ENCODE results near the gene KAT8. TPM values are rescaled to one million over a fixed set of nuclear protein-coding genes. Genes with fewer than 3 reads are reported as not detected.
A peak's percentile ranks its signal among the peaks of the same experiment; 100 is the strongest.

KAT8 gene
- total and polyA plus RNA-seq, 10 of the 15 experiments (the other 5 are each of a cell fraction or from before 2014, with no cell fraction given): 5.5 to 55.8 (median 39.6) TPM

GRCh38 chr16:31073970-31074813 lies 43.3 kb upstream of the KAT8 start, which contains the start of the genes ZNF646 and ZNF668 (continued):
- TF ChIP-seq PBX3 (IDR thresholded peaks at IDR 0.05; ENCODE audit: insufficient replicate concordance, low read depth, low read length) (no peak), CEBPB (IDR thresholded peaks at IDR 0.05; ENCODE audit: borderline replicate concordance in 1 of 2, low read depth in 2 of 2, low read length in 2 of 2) (no peak), YBX1 (IDR thresholded peaks at IDR 0.05) (no peak), DPF2 (IDR thresholded peaks at IDR 0.05) (0 out of 2 replicates have a peak, but pooled peaks have one; percentile 19), FOXM1 (IDR thresholded peaks at IDR 0.05; ENCODE audit: low read depth, low read length) (no peak), SUZ12 (IDR thresholded peaks at IDR 0.05; ENCODE audit: unreplicated experiment) (no peak), GABPA (IDR thresholded peaks at IDR 0.05; ENCODE audit: low read depth) (peak; percentile 100), SREBF1 (IDR thresholded peaks at IDR 0.05; ENCODE audit: low read length) (peak; percentile 69), PAX5 (IDR thresholded peaks at IDR 0.05; ENCODE audit: borderline replicate concordance, low read depth, low read length) (peak; percentile 49; the same call in 1 of the 2 replicates), NBN (IDR thresholded peaks at IDR 0.05) (peak; percentile 87), STAT3 (IDR thresholded peaks at IDR 0.05; ENCODE audit: low read depth, low read length) (no peak), SIX5 (IDR thresholded peaks at IDR 0.05; ENCODE audit: low read depth, low read length, severe bottlenecking) (peak; percentile 72), BRCA1 (IDR thresholded peaks at IDR 0.05; ENCODE audit: low read depth, low read length) (no peak), KDM1A (IDR thresholded peaks at IDR 0.05; ENCODE audit: borderline replicate concordance) (no peak), TCF7 (IDR thresholded peaks at IDR 0.05; ENCODE audit: borderline replicate concordance) (no peak; the same call in 1 of the 2 replicates), KLF5 (IDR thresholded peaks at IDR 0.05; ENCODE audit: partially characterized antibody) (peak; percentile 52), PML (IDR thresholded peaks at IDR 0.05; ENCODE audit: low read length) (peak; percentile 98), ATF7 (IDR thresholded peaks at IDR 0.05; ENCODE audit: low read depth) (0 out of 2 replicates have a peak, but pooled peaks have one; percentile 29), SMAD5 (IDR thresholded peaks at IDR 0.05; ENCODE audit: low read depth) (peak; percentile 85; the same call in 1 of the 2 replicates), MTA3 (IDR thresholded peaks at IDR 0.05; ENCODE audit: borderline replicate concordance, low read length) (no peak; the same call in 1 of the 2 replicates), E2F4 (IDR thresholded peaks at IDR 0.05; ENCODE audit: low read depth, low read length) (peak; percentile 70), SREBF2 (IDR thresholded peaks at IDR 0.05; ENCODE audit: low read length) (peak; percentile 76), SMC3 (IDR thresholded peaks at IDR 0.05; ENCODE audit: borderline replicate concordance, low read length) (no peak), ZNF24 (IDR thresholded peaks at IDR 0.05) (no peak; the same call in 1 of the 2 replicates), NR2C2 (IDR thresholded peaks at IDR 0.05; ENCODE audit: borderline replicate concordance, control insufficient read depth, insufficient read length, low read depth) (no peak)
- TF ChIP-seq, protein P1, sequence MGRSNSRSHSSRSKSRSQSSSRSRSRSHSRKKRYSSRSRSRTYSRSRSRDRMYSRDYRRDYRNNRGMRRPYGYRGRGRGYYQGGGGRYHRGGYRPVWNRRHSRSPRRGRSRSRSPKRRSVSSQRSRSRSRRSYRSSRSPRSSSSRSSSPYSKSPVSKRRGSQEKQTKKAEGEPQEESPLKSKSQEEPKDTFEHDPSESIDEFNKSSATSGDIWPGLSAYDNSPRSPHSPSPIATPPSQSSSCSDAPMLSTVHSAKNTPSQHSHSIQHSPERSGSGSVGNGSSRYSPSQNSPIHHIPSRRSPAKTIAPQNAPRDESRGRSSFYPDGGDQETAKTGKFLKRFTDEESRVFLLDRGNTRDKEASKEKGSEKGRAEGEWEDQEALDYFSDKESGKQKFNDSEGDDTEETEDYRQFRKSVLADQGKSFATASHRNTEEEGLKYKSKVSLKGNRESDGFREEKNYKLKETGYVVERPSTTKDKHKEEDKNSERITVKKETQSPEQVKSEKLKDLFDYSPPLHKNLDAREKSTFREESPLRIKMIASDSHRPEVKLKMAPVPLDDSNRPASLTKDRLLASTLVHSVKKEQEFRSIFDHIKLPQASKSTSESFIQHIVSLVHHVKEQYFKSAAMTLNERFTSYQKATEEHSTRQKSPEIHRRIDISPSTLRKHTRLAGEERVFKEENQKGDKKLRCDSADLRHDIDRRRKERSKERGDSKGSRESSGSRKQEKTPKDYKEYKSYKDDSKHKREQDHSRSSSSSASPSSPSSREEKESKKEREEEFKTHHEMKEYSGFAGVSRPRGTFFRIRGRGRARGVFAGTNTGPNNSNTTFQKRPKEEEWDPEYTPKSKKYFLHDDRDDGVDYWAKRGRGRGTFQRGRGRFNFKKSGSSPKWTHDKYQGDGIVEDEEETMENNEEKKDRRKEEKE (IDR thresholded peaks at IDR 0.05): no peak

Measured in GM12878 (cell line).